GM18951 (cell line): ENCODE results near the gene CCDC178.

Experiments
- POLR2A ChIP-seq: IDR thresholded peaks from 4 replicates; pipeline ENCODE4 v1.6.1; 2011; ENCODE audit warnings: mild to moderate bottlenecking; ENCODE audit not compliant: insufficient read length, insufficient read depth; ENCODE audit errors: extremely low read depth
- in situ Hi-C: fragments of 300-500 bp; cut with MboI; formaldehyde crosslinking; loops from one replicate; pipeline ENCODE4 v1.12.0; 2022; ENCODE audit warnings: low sequenced_read_pairs, mixed read lengths, inconsistent platforms; ENCODE audit not compliant: unreplicated experiment

Gene CCDC178

GRCh38 chr18:33113416-33113815 is 327.1 kb downstream of the CCDC178 start:
- in situ Hi-C loops, result no loop called here
- TF ChIP-seq POLR2A, result no peak

- in situ Hi-C loops, result no loop called here
- no peak for TF ChIP-seq POLR2A
Observed at GRCh38 chr18:33107511-33107910, 333.0 kb downstream of the CCDC178 start.

GRCh38 chr18:33101316-33101715 is 339.2 kb downstream of the CCDC178 start:
- in situ Hi-C loops, result no loop called here
- TF ChIP-seq POLR2A, result no peak

GRCh38 chr18:33099626-33100025 is 340.9 kb downstream of the CCDC178 start:
- in situ Hi-C loops, result no loop called here
- no peak for TF ChIP-seq POLR2A

- TF ChIP-seq POLR2A, result no peak
- in situ Hi-C loops, result no loop called here
Observed at GRCh38 chr18:33097126-33097525, 343.4 kb downstream of the CCDC178 start.

GRCh38 chr18:33090461-33090860 is 350.1 kb downstream of the CCDC178 start:
- no peak for TF ChIP-seq POLR2A
- in situ Hi-C loops, result no loop called here

- TF ChIP-seq POLR2A, result no peak
- in situ Hi-C loops, result no loop called here
Observed at GRCh38 chr18:33076601-33077000, 363.9 kb downstream of the CCDC178 start.

GRCh38 chr18:33074125-33074524 is 366.4 kb downstream of the CCDC178 start:
- no peak for TF ChIP-seq POLR2A
- in situ Hi-C loops, result no loop called here

- no peak for TF ChIP-seq POLR2A
- in situ Hi-C loops, result no loop called here
Observed at GRCh38 chr18:33062834-33063364, 377.6 kb downstream of the CCDC178 start.

GRCh38 chr18:33052886-33053285 is 387.6 kb downstream of the CCDC178 start:
- TF ChIP-seq POLR2A, result no peak
- in situ Hi-C loops, result no loop called here

- TF ChIP-seq POLR2A, result no peak
- in situ Hi-C loops, result no loop called here
Observed at GRCh38 chr18:33051407-33051806, 389.1 kb downstream of the CCDC178 start.

GRCh38 chr18:33040213-33040612 is 400.3 kb downstream of the CCDC178 start:
- in situ Hi-C loops, result no loop called here
- no peak for TF ChIP-seq POLR2A

GRCh38 chr18:33034945-33035344 is 405.6 kb downstream of the CCDC178 start:
- in situ Hi-C loops, result no loop called here
- TF ChIP-seq POLR2A, result no peak

GRCh38 chr18:33034212-33034611 is 406.3 kb downstream of the CCDC178 start:
- in situ Hi-C loops, result no loop called here
- TF ChIP-seq POLR2A, result no peak

- in situ Hi-C loops, result no loop called here
- TF ChIP-seq POLR2A, result no peak
Observed at GRCh38 chr18:33022370-33022769, 418.2 kb downstream of the CCDC178 start.

- TF ChIP-seq POLR2A, result no peak
- in situ Hi-C loops, result no loop called here
Observed at GRCh38 chr18:33020877-33021276, 419.6 kb downstream of the CCDC178 start.
